Caco-2 (cell line): ENCODE measurements around the gene KCTD17. TPM values are rescaled to one million over a fixed set of nuclear protein-coding genes. Genes with fewer than 3 reads are reported as not detected.

Source experiments
- BruUV-seq: library from RNA; stranded (reverse); fragments of 400-500 nt; replicated peaks from 2 replicates; lab custom pipeline; 2021; lab: Mats Ljungman, UMichigan
- CTCF ChIA-PET: fragments of 300-600 bp; sonication (Branson Sonifier 250); formaldehyde crosslinking; loops from one replicate; lab custom pipeline; 2022; ENCODE audit warnings: antibody characterized with exemption; lab: Charles Lee
- POLR2A ChIA-PET: fragments of 300-600 bp; sonication (Branson Sonifier 250); formaldehyde crosslinking; loops from one replicate; lab custom pipeline; 2022; ENCODE audit warnings: antibody characterized with exemption; lab: Charles Lee
- DNase-seq, 2 experiments: peaks; one replicate each; pipeline versions ENCODE4 v3.0.0 to v3.0.0-alpha.2; 2020 to 2022
- H3K27me3 ChIP-seq: replicated peaks from 2 replicates; pipeline ENCODE4 v1.6.0; 2011; ENCODE audit warnings: low read length; ENCODE audit not compliant: control insufficient read depth, insufficient read depth
- H3K36me3 ChIP-seq: 2 replicates; pipeline ENCODE4 v1.5.1; 2011; ENCODE audit warnings: low read length; ENCODE audit not compliant: control insufficient read depth, insufficient read depth
- H3K4me1 ChIP-seq: fragments of 250-450 bp; sonication (Bioruptor Pico); 2 replicates; pipeline ENCODE4 v1.5.1; 2020; ENCODE audit warnings: mild to moderate bottlenecking
- H3K4me3 ChIP-seq: 2 replicates; pipeline ENCODE4 v1.5.1; 2011; ENCODE audit warnings: low read depth, mild to moderate bottlenecking, control low read depth, low read length
- H3K9me3 ChIP-seq: fragments of 250-450 bp; sonication (Bioruptor Pico); 2 replicates; pipeline ENCODE4 v1.5.1; 2020; ENCODE audit warnings: mild to moderate bottlenecking, moderate library complexity
- H3K27ac Mint-ChIP-seq: one replicate; pipeline ENCODE4 v1.8.0; 2022; ENCODE audit warnings: mixed read lengths; ENCODE audit not compliant: unreplicated experiment
- H3K27me3 Mint-ChIP-seq: one replicate; pipeline ENCODE4 v1.8.0; 2022; ENCODE audit warnings: mixed read lengths; ENCODE audit not compliant: insufficient read depth, unreplicated experiment
- H3K36me3 Mint-ChIP-seq: one replicate; pipeline ENCODE4 v1.8.0; 2022; ENCODE audit warnings: mild to moderate bottlenecking, mixed read lengths; ENCODE audit not compliant: insufficient read depth, unreplicated experiment
- H3K4me1 Mint-ChIP-seq: one replicate; pipeline ENCODE4 v1.8.0; 2022; ENCODE audit warnings: low read depth, mixed read lengths; ENCODE audit not compliant: unreplicated experiment
- H3K4me3 Mint-ChIP-seq: one replicate; pipeline ENCODE4 v1.8.0; 2022; ENCODE audit warnings: mild to moderate bottlenecking, moderate library complexity, mixed read lengths; ENCODE audit not compliant: unreplicated experiment
- H3K9me3 Mint-ChIP-seq: one replicate; pipeline ENCODE4 v1.8.0; 2022; ENCODE audit warnings: mixed read lengths; ENCODE audit not compliant: unreplicated experiment
- CTCF ChIP-seq, 2 experiments: fragments of 200-600 bp in 1 of 2; IDR thresholded peaks; 1 replicate in 1 of 2; 2 replicates in 1 of 2; pipeline versions ENCODE4 v1.5.1 to v1.8.0; 2011 to 2022; ENCODE audit warnings: antibody characterized with exemption in 1 of 2, control low read depth in 1 of 2, inconsistent platforms in 1 of 2, low read depth in 1 of 2, low read length in 1 of 2, mild to moderate bottlenecking in 1 of 2, moderate library complexity in 1 of 2; ENCODE audit not compliant: insufficient read depth in 1 of 2, severe bottlenecking in 1 of 2, unreplicated experiment in 1 of 2
- intact Hi-C: fragments of 100-400 bp; cut with micrococcal nuclease; formaldehyde crosslinking; loops from one replicate; pipeline ENCODE4 v1.10.0; 2022; ENCODE audit not compliant: unreplicated experiment
- total RNA-seq: library from RNA; stranded (reverse); gene quantifications from 2 replicates; pipeline ENCODE4 v1.2.3, GENCODE V29; 2022

The KCTD17 gene
- total RNA-seq, 1 experiment from 2014 or later: 19.8 TPM

GRCh38 chr22:37007651-37008050, 43.9 kb upstream of the KCTD17 start:
- CTCF ChIA-PET: no interaction called here
- no TSS peak for BruUV-seq
- Mint-ChIP-seq H3K27ac (no peak overlapping the region), H3K36me3 (peaks cover 7% of the 10 kb centered on the region), H3K4me3 (no peak overlapping the region), H3K4me1 (peaks cover 7% of the 10 kb centered on the region), H3K9me3 (no peaks in the 10 kb centered on the region), H3K27me3 (peaks cover 2% of the 10 kb centered on the region)
- no peak for TF ChIP-seq CTCF (IDR thresholded peaks at IDR 0.05; ENCODE audit: insufficient read depth in 1 of 2, low read depth in 1 of 2, low read length in 1 of 2, severe bottlenecking in 1 of 2, unreplicated experiment in 1 of 2)
- Histone ChIP-seq H3K9me3 (no peaks in the 10 kb centered on the region), H3K36me3 (no peaks in the 10 kb centered on the region), H3K4me3 (no peak overlapping the region), H3K27me3 (no peaks in the 10 kb centered on the region), H3K4me1 (no peaks in the 10 kb centered on the region)
- intact Hi-C loops: no loop called here
- POLR2A ChIA-PET: no interaction called here
- no peak for DNase-seq

DNA sequence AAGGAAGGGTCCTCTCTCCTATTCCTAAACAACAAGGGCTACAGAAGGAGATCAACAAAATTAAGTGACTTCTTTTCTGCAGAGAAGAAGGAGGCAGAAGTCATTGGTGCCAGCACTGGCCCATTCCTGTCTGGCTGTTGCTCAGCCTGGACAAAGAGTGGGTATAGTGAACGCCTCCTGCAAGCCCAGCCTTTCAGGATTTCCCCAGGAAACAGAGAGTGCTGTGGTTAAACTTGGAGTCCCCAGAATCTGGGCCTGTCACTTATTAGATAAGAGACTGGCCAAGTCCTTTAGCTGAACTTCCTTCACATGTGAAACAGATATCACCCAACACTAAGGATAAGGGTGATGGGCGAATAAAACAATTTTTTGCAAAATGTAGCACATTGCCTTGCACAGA, 43.2 kb upstream of the KCTD17 start:
- Mint-ChIP-seq H3K9me3 (no peaks in the 10 kb centered on the region), H3K4me3 (no peak overlapping the region), H3K36me3 (peaks cover 7% of the 10 kb centered on the region), H3K27ac (no peak overlapping the region), H3K27me3 (peaks cover 2% of the 10 kb centered on the region), H3K4me1 (peaks cover 7% of the 10 kb centered on the region)
- POLR2A ChIA-PET: no interaction called here
- Histone ChIP-seq H3K36me3 (no peaks in the 10 kb centered on the region), H3K9me3 (no peaks in the 10 kb centered on the region), H3K27me3 (no peaks in the 10 kb centered on the region), H3K4me3 (no peak overlapping the region), H3K4me1 (no peaks in the 10 kb centered on the region)
- CTCF ChIA-PET: interaction anchor here (1.0 kb wide), 1 partner anchor 12 kb away, joined by 3 read pairs; no protein-coding TSS in a partner anchor
- intact Hi-C loops: no loop called here
- no TSS peak for BruUV-seq
- DNase-seq: no peak
- no peak for TF ChIP-seq CTCF (IDR thresholded peaks at IDR 0.05; ENCODE audit: insufficient read depth in 1 of 2, low read depth in 1 of 2, low read length in 1 of 2, severe bottlenecking in 1 of 2, unreplicated experiment in 1 of 2)

DNA sequence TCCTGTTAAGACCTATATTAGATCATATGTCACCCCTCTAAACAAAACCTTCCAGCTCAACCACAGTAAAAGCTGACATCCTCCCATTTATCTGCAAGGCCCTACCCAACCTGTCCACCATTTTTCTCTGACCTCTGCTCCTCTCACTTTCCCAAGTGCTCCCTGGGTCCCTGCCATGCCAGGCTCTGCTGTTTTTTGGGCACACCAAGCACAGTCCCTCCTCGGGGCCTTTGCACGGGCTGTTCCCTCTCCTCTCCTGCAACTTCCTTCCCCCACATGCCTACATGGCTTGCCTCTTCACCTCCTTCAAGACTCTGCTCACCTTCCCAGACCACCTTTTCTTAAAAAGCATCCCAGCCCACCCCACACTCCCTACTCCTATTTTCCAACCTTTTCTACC, 42.1 kb upstream of the KCTD17 start:
- Histone ChIP-seq H3K9me3 (no peaks in the 10 kb centered on the region), H3K4me3 (no peak overlapping the region), H3K27me3 (no peaks in the 10 kb centered on the region), H3K4me1 (no peaks in the 10 kb centered on the region), H3K36me3 (no peaks in the 10 kb centered on the region)
- Mint-ChIP-seq H3K4me1 (peaks cover 7% of the 10 kb centered on the region), H3K27me3 (peaks cover 2% of the 10 kb centered on the region), H3K36me3 (peaks cover 7% of the 10 kb centered on the region), H3K27ac (no peak overlapping the region), H3K9me3 (no peaks in the 10 kb centered on the region), H3K4me3 (no peak overlapping the region)
- POLR2A ChIA-PET: no interaction called here
- no TSS peak for BruUV-seq
- DNase-seq: no peak
- intact Hi-C loops: no loop called here
- CTCF ChIA-PET: no interaction called here
- TF ChIP-seq CTCF (IDR thresholded peaks at IDR 0.05; ENCODE audit: insufficient read depth in 1 of 2, low read depth in 1 of 2, low read length in 1 of 2, severe bottlenecking in 1 of 2, unreplicated experiment in 1 of 2): no peak
